ENCODE data around the gene PHLDA1. TPM values are rescaled to one million over a fixed set of nuclear protein-coding genes. Genes with fewer than 3 reads are reported as not detected.

Gene PHLDA1
- total and polyA plus RNA-seq, 2 of the 13 experiments (the other 11 are each of a cell fraction or from before 2014, with no cell fraction given): 33.8 to 41.0 TPM

DNA sequence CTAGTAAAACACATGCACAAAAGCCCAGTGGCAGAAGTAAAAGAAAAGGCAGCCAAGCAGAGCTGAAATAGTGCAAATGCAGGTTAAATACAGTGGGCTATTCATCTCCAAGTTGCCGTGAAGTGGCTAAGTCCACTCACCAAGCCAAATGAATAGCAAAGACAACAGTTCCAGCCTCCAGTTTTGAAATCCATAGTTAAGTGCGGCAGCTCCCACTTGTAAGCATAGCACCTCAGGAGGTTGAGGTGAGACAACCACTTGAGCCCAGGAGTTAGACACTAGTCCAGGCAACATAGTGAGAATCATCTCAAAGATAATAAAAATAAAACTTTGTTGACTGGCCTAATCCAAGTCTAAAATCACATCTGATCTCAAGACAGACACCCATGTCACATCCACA is 9.8 kb upstream of the PHLDA1 start:
- BruUV-seq (replicated peaks): no TSS peak
- DNase-seq (ENCODE audit: low spot score): no peak
- in situ Hi-C loops (cut with HindIII; ENCODE audit: extremely low pct_ligation_motif_present, low pct_unique_long_range_greater_than_20kb) (no loop called here), intact Hi-C loops (cut with micrococcal nuclease; ENCODE audit: unreplicated experiment) (no loop called here)
- no peaks in the 10 kb centered on the region for H3K27me3 ChIP-seq (ENCODE audit: control insufficient read depth in 1 of 2, insufficient read depth in 2 of 2, low read length in 2 of 2)
- no peak for ATAC-seq
- TF ChIP-seq, protein P1, sequence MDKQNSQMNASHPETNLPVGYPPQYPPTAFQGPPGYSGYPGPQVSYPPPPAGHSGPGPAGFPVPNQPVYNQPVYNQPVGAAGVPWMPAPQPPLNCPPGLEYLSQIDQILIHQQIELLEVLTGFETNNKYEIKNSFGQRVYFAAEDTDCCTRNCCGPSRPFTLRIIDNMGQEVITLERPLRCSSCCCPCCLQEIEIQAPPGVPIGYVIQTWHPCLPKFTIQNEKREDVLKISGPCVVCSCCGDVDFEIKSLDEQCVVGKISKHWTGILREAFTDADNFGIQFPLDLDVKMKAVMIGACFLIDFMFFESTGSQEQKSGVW (CRISPR knock-in tag; IDR thresholded peaks at IDR 0.05; ENCODE audit: borderline replicate concordance): no peak
- TF ChIP-seq ZNF251 (CRISPR knock-in tag; IDR thresholded peaks at IDR 0.05): no peak
- TF ChIP-seq SMYD3 (CRISPR knock-in tag; IDR thresholded peaks at IDR 0.05): no peak
- no peak for TF ChIP-seq YEATS4 (CRISPR knock-in tag; IDR thresholded peaks at IDR 0.05; ENCODE audit: borderline replicate concordance)
- no peak for TF ChIP-seq NR1H2 (CRISPR knock-in tag; IDR thresholded peaks at IDR 0.05; ENCODE audit: borderline replicate concordance, low read depth)
- no peak for TF ChIP-seq MLLT10 (CRISPR knock-in tag; IDR thresholded peaks at IDR 0.05)
- TF ChIP-seq JUN (CRISPR knock-in tag; IDR thresholded peaks at IDR 0.05): no peak
- TF ChIP-seq NR2C2 (CRISPR knock-in tag; IDR thresholded peaks at IDR 0.05; ENCODE audit: borderline replicate concordance): no peak
- no peak for TF ChIP-seq ZNF570 (CRISPR knock-in tag; IDR thresholded peaks at IDR 0.05; ENCODE audit: borderline replicate concordance)
- no peak for TF ChIP-seq SPEN (CRISPR knock-in tag; IDR thresholded peaks at IDR 0.05; ENCODE audit: low read depth)
- TF ChIP-seq TEAD3 (CRISPR knock-in tag; optimal IDR thresholded peaks at IDR 0.05; ENCODE audit: borderline replicate concordance): no peak
- no peak for TF ChIP-seq SYNCRIP (IDR thresholded peaks at IDR 0.05; ENCODE audit: insufficient read depth, low read depth, low read length)
- TF ChIP-seq MTA1 (CRISPR knock-in tag; IDR thresholded peaks at IDR 0.05; ENCODE audit: borderline replicate concordance): no peak
- no peak for TF ChIP-seq U2AF1 (optimal IDR thresholded peaks at IDR 0.05; ENCODE audit: low read depth, low read length)
- TF ChIP-seq MED1 (CRISPR knock-in tag; IDR thresholded peaks at IDR 0.05): no peak
- TF ChIP-seq IKZF1 (IDR thresholded peaks at IDR 0.05): no peak
- no peak for TF ChIP-seq ZNF3 (CRISPR knock-in tag; IDR thresholded peaks at IDR 0.05)
- no peak for TF ChIP-seq KLF15 (CRISPR knock-in tag; IDR thresholded peaks at IDR 0.05; ENCODE audit: borderline replicate concordance)
- TF ChIP-seq ZNF331 (CRISPR knock-in tag; IDR thresholded peaks at IDR 0.05): no peak
- H3K4me2 ChIP-seq (ENCODE audit: low read depth, low read length): no peak overlapping the region
- H3K9me3 ChIP-seq (ENCODE audit: low read length): no peaks in the 10 kb centered on the region
- no peaks in the 10 kb centered on the region for H4K20me1 ChIP-seq (ENCODE audit: insufficient read depth, low read length)
- H3K79me2 ChIP-seq (ENCODE audit: insufficient read depth, low read length): no peaks in the 10 kb centered on the region
- H3K36me3 ChIP-seq (replicated peaks in 1 of 2; ENCODE audit: control insufficient read depth in 1 of 2, insufficient read depth in 2 of 2, low read length in 2 of 2): no peaks in the 10 kb centered on the region
- ChIA-PET CTCF (ENCODE audit: low intra/inter-chr PET ratio, low total read pairs) (no interaction called here), POLR2A (no interaction called here)
- H2AFZ ChIP-seq (ENCODE audit: low read length): no peak overlapping the region
- FAIRE-seq: no peak
- no peak overlapping the region for H3K27ac ChIP-seq (ENCODE audit: extremely low read length, insufficient read depth, low read length)
- no peak overlapping the region for H3K4me3 ChIP-seq (replicated peaks in 1 of 3; ENCODE audit: insufficient read depth in 1 of 3, low read depth in 2 of 3, low read length in 3 of 3)
- H3K4me1 ChIP-seq (ENCODE audit: insufficient read depth, low read length): peaks cover 45% of the 10 kb centered on the region
- H3K9ac ChIP-seq (ENCODE audit: insufficient read depth, low read depth, low read length): no peak overlapping the region
- 89% methylated on average over 2 of the region's 2 CpGs for WGBS (ENCODE audit: low lambda C conversion rate)
